ENCODE measurements around the gene TXNL1. TPM values are rescaled to one million over a fixed set of nuclear protein-coding genes. Genes with fewer than 3 reads are reported as not detected.
A peak's percentile ranks its signal among the peaks of the same experiment; 100 is the strongest.

TXNL1 gene
- total and polyA plus RNA-seq, 2 of the 13 experiments (the other 11 are each of a cell fraction or from before 2014, with no cell fraction given): 41.9 to 73.1 TPM

GRCh38 chr18:56650944-56651770 lies 12.8 kb upstream of the TXNL1 start, which contains the start of gene WDR7 (continued):
- TF ChIP-seq ZNF687 (CRISPR knock-in tag; IDR thresholded peaks at IDR 0.05) (peak; percentile 91), TAF1 (CRISPR knock-in tag; IDR thresholded peaks at IDR 0.05) (peak; percentile 72; the same call in 1 of the 2 replicates), ZNF577 (CRISPR knock-in tag; IDR thresholded peaks at IDR 0.05; ENCODE audit: borderline replicate concordance, low read depth) (no peak), EHMT2 (IDR thresholded peaks at IDR 0.05; ENCODE audit: borderline replicate concordance, low read depth, low read length) (peak; percentile 96), ZSCAN25 (CRISPR knock-in tag; IDR thresholded peaks at IDR 0.05) (no peak), JUND (CRISPR knock-in tag; IDR thresholded peaks at IDR 0.05) (no peak), HNRNPUL1 (IDR thresholded peaks at IDR 0.05; ENCODE audit: low read depth, low read length) (no peak), PHF20 (CRISPR knock-in tag; IDR thresholded peaks at IDR 0.05) (peak; percentile 91), WIZ (CRISPR knock-in tag; IDR thresholded peaks at IDR 0.05) (no peak), BCL6 (CRISPR knock-in tag; IDR thresholded peaks at IDR 0.05) (no peak; the same call in 1 of the 2 replicates), ADNP (CRISPR knock-in tag; IDR thresholded peaks at IDR 0.05) (no peak), ZNF556 (CRISPR knock-in tag; IDR thresholded peaks at IDR 0.05; ENCODE audit: borderline replicate concordance) (peak; percentile 93; the same call in 1 of the 2 replicates), PTBP1 (IDR thresholded peaks at IDR 0.05; ENCODE audit: low read depth, low read length, poor library complexity, severe bottlenecking) (no peak), MAZ (IDR thresholded peaks at IDR 0.05; ENCODE audit: borderline replicate concordance, low read depth, low read length) (no peak), MAZ (CRISPR knock-in tag; IDR thresholded peaks at IDR 0.05; ENCODE audit: low read depth) (no peak; the same call in 1 of the 2 replicates), ZNF703 (CRISPR knock-in tag; IDR thresholded peaks at IDR 0.05; ENCODE audit: borderline replicate concordance) (no peak; the same call in 1 of the 2 replicates), RAD21 (CRISPR knock-in tag; IDR thresholded peaks at IDR 0.05) (no peak), ZNF773 (CRISPR knock-in tag; IDR thresholded peaks at IDR 0.05; ENCODE audit: borderline replicate concordance) (no peak), ZNF83 (CRISPR knock-in tag; IDR thresholded peaks at IDR 0.05; ENCODE audit: borderline replicate concordance) (no peak), AGO2 (optimal IDR thresholded peaks at IDR 0.05; ENCODE audit: low read depth, low read length) (no peak), SIN3A (IDR thresholded peaks at IDR 0.05; ENCODE audit: borderline replicate concordance, low read depth, low read length) (peak; percentile 3; the same call in 1 of the 2 replicates), ZNF503 (CRISPR knock-in tag; IDR thresholded peaks at IDR 0.05) (0 out of 2 replicates have a peak, but pooled peaks have one; percentile 40), ELF1 (CRISPR knock-in tag; IDR thresholded peaks at IDR 0.05) (peak; percentile 72; the same call in 1 of the 2 replicates), IRX3 (CRISPR knock-in tag; IDR thresholded peaks at IDR 0.05; ENCODE audit: borderline replicate concordance, low read depth) (no peak), CCDC6 (CRISPR knock-in tag; IDR thresholded peaks at IDR 0.05) (peak; percentile 73; the same call in 1 of the 2 replicates)

All from HepG2 (cell line).